HEK293 (cell line): ENCODE results near the gene MRPL41.

Source experiments
- HOXA7 ChIP-seq: sonication (generic); formaldehyde crosslinking; IDR thresholded peaks from 2 replicates; pipeline ENCODE4 v1.8.1; 2022; ENCODE audit warnings: missing genetic modification reagents, borderline replicate concordance
- IKZF3 ChIP-seq: fragments of 450-650 bp; IDR thresholded peaks from 2 replicates; pipeline ENCODE4 v1.5.0; 2018; ENCODE audit warnings: missing biosample characterization, mild to moderate bottlenecking, missing genetic modification characterization, moderate library complexity
- MEIS1 ChIP-seq: sonication (generic); formaldehyde crosslinking; IDR thresholded peaks from 2 replicates; pipeline ENCODE4 v1.8.1; 2022; ENCODE audit warnings: missing genetic modification reagents, mild to moderate bottlenecking, borderline replicate concordance
- SALL2 ChIP-seq: fragments of 450-650 bp; formaldehyde crosslinking; IDR thresholded peaks from 2 replicates; pipeline ENCODE4 v1.5.0; 2017; ENCODE audit warnings: missing biosample characterization, mild to moderate bottlenecking, missing genetic modification characterization, borderline replicate concordance
- ZBTB1 ChIP-seq: fragments of 450-650 bp; formaldehyde crosslinking; IDR thresholded peaks from 2 replicates; pipeline ENCODE4 v1.5.1; 2016; ENCODE audit warnings: missing biosample characterization, missing genetic modification characterization
- ZBTB8A ChIP-seq: fragments of 450-650 bp; formaldehyde crosslinking; IDR thresholded peaks from 2 replicates; pipeline ENCODE4 v1.5.1; 2016; ENCODE audit warnings: missing biosample characterization, missing genetic modification characterization
- ZEB2 ChIP-seq: fragments of 450-650 bp; formaldehyde crosslinking; IDR thresholded peaks from 2 replicates; pipeline ENCODE4 v1.5.1; 2016; ENCODE audit warnings: missing biosample characterization, missing genetic modification characterization
- ZNF202 ChIP-seq: fragments of 450-650 bp; formaldehyde crosslinking; IDR thresholded peaks from 2 replicates; pipeline ENCODE4 v1.5.1; 2016; ENCODE audit warnings: missing biosample characterization, missing genetic modification characterization, borderline replicate concordance
- ZNF23 ChIP-seq: fragments of 450-650 bp; formaldehyde crosslinking; IDR thresholded peaks from 2 replicates; pipeline ENCODE4 v1.5.1; 2016; ENCODE audit warnings: missing biosample characterization, missing genetic modification characterization, borderline replicate concordance
- ZNF24 ChIP-seq: fragments of 450-650 bp; formaldehyde crosslinking; IDR thresholded peaks from 2 replicates; pipeline ENCODE4 v1.5.1; 2016; ENCODE audit warnings: missing biosample characterization, missing genetic modification characterization
- ZNF274 ChIP-seq, 2 experiments: fragments of 200-500 bp in 1 of 2; fragments of 450-650 bp in 1 of 2; sonication (Bioruptor generic) in 1 of 2; formaldehyde crosslinking in 1 of 2; IDR thresholded peaks; 2 replicates each; pipeline versions ENCODE4 v1.5.1 to v1.6.1; 2014 to 2016; ENCODE audit warnings: borderline replicate concordance in 1 of 2, inconsistent platforms in 1 of 2, low read length in 1 of 2, missing biosample characterization in 1 of 2, missing genetic modification characterization in 1 of 2
- ZNF311 ChIP-seq: fragments of 450-650 bp; formaldehyde crosslinking; IDR thresholded peaks from 2 replicates; pipeline ENCODE4 v1.5.1; 2017; ENCODE audit warnings: missing biosample characterization, missing genetic modification characterization, borderline replicate concordance
- ZNF324 ChIP-seq: fragments of 450-650 bp; formaldehyde crosslinking; IDR thresholded peaks from 2 replicates; pipeline ENCODE4 v1.5.1; 2016; ENCODE audit warnings: missing biosample characterization, missing genetic modification characterization
- ZNF350 ChIP-seq: fragments of 450-650 bp; formaldehyde crosslinking; IDR thresholded peaks from 2 replicates; pipeline ENCODE4 v1.5.0; 2017; ENCODE audit warnings: missing biosample characterization, mild to moderate bottlenecking, missing genetic modification characterization
- ZNF521 ChIP-seq: fragments of 450-650 bp; formaldehyde crosslinking; IDR thresholded peaks from 2 replicates; pipeline ENCODE4 v1.5.1; 2017; ENCODE audit warnings: missing biosample characterization, mild to moderate bottlenecking, missing genetic modification characterization
- ZNF585B ChIP-seq: fragments of 450-650 bp; formaldehyde crosslinking; IDR thresholded peaks from 2 replicates; pipeline ENCODE4 v1.5.1; 2016; ENCODE audit warnings: missing biosample characterization, missing genetic modification characterization
- ZNF658 ChIP-seq: fragments of 450-650 bp; formaldehyde crosslinking; IDR thresholded peaks from 2 replicates; pipeline ENCODE4; 2016; ENCODE audit warnings: missing biosample characterization, missing genetic modification characterization
- ZNF660 ChIP-seq: fragments of 450-650 bp; IDR thresholded peaks from 2 replicates; pipeline ENCODE4 v1.5.1; 2018; ENCODE audit warnings: missing biosample characterization, mild to moderate bottlenecking, missing genetic modification characterization
- ZNF664 ChIP-seq: fragments of 450-650 bp; formaldehyde crosslinking; IDR thresholded peaks from 2 replicates; pipeline ENCODE4 v1.5.1; 2016; ENCODE audit warnings: missing biosample characterization, missing genetic modification characterization
- ZNF776 ChIP-seq: fragments of 450-650 bp; formaldehyde crosslinking; IDR thresholded peaks from 2 replicates; pipeline ENCODE4 v1.5.0; 2017; ENCODE audit warnings: missing biosample characterization, missing genetic modification characterization, borderline replicate concordance
- ZNF785 ChIP-seq: fragments of 450-650 bp; formaldehyde crosslinking; IDR thresholded peaks from 2 replicates; pipeline ENCODE4 v1.5.1; 2016; ENCODE audit warnings: missing biosample characterization, missing genetic modification characterization
- ZNF837 ChIP-seq: fragments of 450-650 bp; formaldehyde crosslinking; IDR thresholded peaks from 2 replicates; pipeline ENCODE4 v1.5.1; 2016; ENCODE audit warnings: missing biosample characterization, missing genetic modification characterization
- ZNF843 ChIP-seq: fragments of 450-650 bp; formaldehyde crosslinking; IDR thresholded peaks from 2 replicates; pipeline ENCODE4 v1.5.1; 2016; ENCODE audit warnings: missing biosample characterization, missing genetic modification characterization
- TF ChIP-seq, protein P1 (sequence below): fragments of 450-650 bp; formaldehyde crosslinking; IDR thresholded peaks from 2 replicates; pipeline ENCODE4 v1.5.1; 2017; ENCODE audit warnings: missing biosample characterization, mild to moderate bottlenecking, missing genetic modification characterization, moderate library complexity
- TF ChIP-seq, protein P2 (sequence below): fragments of 450-650 bp; formaldehyde crosslinking; IDR thresholded peaks from 2 replicates; pipeline ENCODE4 v1.5.1; 2016; ENCODE audit warnings: missing biosample characterization, missing genetic modification characterization
- TF ChIP-seq, protein P3 (sequence below): fragments of 450-650 bp; formaldehyde crosslinking; IDR thresholded peaks from 2 replicates; pipeline ENCODE4 v1.5.1; 2017; ENCODE audit warnings: missing biosample characterization, missing genetic modification characterization
- TF ChIP-seq, protein P4 (sequence below): fragments of 450-650 bp; IDR thresholded peaks from 2 replicates; pipeline ENCODE4 v1.5.1; 2018; ENCODE audit warnings: missing biosample characterization, missing genetic modification characterization
- TF ChIP-seq, protein P5 (sequence below): IDR thresholded peaks from 2 replicates; pipeline ENCODE4 v1.6.1; 2011; ENCODE audit warnings: mild to moderate bottlenecking, low read depth, low read length, borderline replicate concordance
- TF ChIP-seq, protein P6 (sequence below): fragments of 450-650 bp; formaldehyde crosslinking; IDR thresholded peaks from 2 replicates; pipeline ENCODE4 v1.5.1; 2016; ENCODE audit warnings: missing biosample characterization, missing genetic modification characterization
- TF ChIP-seq, protein P7 (sequence below): fragments of 450-650 bp; formaldehyde crosslinking; IDR thresholded peaks from 2 replicates; pipeline ENCODE4 v1.5.1; 2016; ENCODE audit warnings: missing biosample characterization, missing genetic modification characterization

MRPL41 gene

DNA sequence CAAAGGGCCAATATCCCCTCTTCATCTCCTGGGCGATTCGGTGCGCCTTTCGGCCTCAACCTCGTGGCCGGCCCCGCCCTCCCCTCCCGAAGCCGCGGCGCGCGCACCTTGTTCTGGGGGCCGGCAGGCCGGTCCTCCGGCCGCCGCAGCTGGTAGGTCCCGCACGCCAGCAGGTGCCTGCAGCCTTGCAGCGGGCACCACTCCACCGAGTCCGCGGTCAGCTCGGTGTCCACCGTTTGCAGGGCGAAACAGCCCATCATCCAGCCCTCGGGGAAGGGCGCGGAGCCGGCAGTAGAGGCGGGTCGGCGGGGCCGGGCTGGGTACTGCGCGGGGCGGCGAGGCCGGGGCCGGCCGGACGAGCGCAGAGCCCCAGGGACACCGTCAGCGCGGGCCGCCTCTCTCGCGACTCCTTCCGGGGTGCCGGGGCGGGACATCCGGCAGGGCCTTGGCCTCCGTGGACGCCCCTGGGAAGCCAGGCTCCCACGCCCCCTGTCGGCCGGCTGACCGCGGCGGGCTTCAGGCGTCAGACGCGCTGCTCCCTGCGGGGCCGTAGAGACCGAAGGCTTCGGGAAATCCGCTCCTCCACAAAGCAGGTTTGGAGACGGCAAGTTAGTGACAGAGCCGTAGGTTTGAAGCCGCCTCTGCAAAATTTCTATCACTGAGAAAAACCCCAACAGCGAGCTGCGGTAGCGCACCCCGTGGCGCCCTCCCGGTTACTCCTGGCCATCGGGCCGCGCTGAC lies 27.0 kb downstream of the MRPL41 start, which contains the start of gene DPH7 (continued):
- TF ChIP-seq ZNF202: no peak
- no peak for TF ChIP-seq ZNF664
- 0 out of 2 replicates have a peak, but pooled peaks have one; percentile 22 for TF ChIP-seq ZNF843 (tag by site-specific recombination)
- TF ChIP-seq ZNF274 (IDR thresholded peaks at IDR 0.05; ENCODE audit: low read length): no peak
- no peak for TF ChIP-seq ZNF274 (tag by site-specific recombination; IDR thresholded peaks at IDR 0.05; ENCODE audit: borderline replicate concordance)
- peak; percentile 24; the same call in 1 of the 2 replicates for TF ChIP-seq MEIS1
- TF ChIP-seq, protein P1, sequence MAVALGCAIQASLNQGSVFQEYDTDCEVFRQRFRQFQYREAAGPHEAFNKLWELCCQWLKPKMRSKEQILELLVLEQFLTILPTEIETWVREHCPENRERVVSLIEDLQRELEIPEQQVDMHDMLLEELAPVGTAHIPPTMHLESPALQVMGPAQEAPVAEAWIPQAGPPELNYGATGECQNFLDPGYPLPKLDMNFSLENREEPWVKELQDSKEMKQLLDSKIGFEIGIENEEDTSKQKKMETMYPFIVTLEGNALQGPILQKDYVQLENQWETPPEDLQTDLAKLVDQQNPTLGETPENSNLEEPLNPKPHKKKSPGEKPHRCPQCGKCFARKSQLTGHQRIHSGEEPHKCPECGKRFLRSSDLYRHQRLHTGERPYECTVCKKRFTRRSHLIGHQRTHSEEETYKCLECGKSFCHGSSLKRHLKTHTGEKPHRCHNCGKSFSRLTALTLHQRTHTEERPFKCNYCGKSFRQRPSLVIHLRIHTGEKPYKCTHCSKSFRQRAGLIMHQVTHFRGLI: no peak; the same call in 1 of the 2 replicates
- TF ChIP-seq ZBTB8A: peak; percentile 74
- peak; percentile 32 for TF ChIP-seq ZNF585B (tag by site-specific recombination)
- TF ChIP-seq ZBTB1: no peak
- 0 out of 2 replicates have a peak, but pooled peaks have one; percentile 50 for TF ChIP-seq ZNF785 (tag by site-specific recombination)
- no peak for TF ChIP-seq ZNF23
- TF ChIP-seq, protein P2, sequence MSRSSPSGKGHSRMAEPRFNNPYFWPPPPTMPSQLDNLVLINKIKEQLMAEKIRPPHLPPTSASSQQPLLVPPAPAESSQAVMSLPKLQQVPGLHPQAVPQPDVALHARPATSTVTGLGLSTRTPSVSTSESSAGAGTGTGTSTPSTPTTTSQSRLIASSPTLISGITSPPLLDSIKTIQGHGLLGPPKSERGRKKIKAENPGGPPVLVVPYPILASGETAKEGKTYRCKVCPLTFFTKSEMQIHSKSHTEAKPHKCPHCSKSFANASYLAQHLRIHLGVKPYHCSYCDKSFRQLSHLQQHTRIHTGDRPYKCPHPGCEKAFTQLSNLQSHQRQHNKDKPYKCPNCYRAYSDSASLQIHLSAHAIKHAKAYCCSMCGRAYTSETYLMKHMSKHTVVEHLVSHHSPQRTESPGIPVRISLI: no peak
- TF ChIP-seq, protein P3, sequence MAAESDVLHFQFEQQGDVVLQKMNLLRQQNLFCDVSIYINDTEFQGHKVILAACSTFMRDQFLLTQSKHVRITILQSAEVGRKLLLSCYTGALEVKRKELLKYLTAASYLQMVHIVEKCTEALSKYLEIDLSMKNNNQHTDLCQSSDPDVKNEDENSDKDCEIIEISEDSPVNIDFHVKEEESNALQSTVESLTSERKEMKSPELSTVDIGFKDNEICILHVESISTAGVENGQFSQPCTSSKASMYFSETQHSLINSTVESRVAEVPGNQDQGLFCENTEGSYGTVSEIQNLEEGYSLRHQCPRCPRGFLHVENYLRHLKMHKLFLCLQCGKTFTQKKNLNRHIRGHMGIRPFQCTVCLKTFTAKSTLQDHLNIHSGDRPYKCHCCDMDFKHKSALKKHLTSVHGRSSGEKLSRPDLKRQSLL (tag by site-specific recombination): no peak; the same call in 1 of the 2 replicates
- no peak for TF ChIP-seq ZEB2 (tag by site-specific recombination)
- no peak for TF ChIP-seq HOXA7 (CRISPR knock-in tag)
- TF ChIP-seq ZNF311 (tag by site-specific recombination): no peak
- TF ChIP-seq, protein P4, sequence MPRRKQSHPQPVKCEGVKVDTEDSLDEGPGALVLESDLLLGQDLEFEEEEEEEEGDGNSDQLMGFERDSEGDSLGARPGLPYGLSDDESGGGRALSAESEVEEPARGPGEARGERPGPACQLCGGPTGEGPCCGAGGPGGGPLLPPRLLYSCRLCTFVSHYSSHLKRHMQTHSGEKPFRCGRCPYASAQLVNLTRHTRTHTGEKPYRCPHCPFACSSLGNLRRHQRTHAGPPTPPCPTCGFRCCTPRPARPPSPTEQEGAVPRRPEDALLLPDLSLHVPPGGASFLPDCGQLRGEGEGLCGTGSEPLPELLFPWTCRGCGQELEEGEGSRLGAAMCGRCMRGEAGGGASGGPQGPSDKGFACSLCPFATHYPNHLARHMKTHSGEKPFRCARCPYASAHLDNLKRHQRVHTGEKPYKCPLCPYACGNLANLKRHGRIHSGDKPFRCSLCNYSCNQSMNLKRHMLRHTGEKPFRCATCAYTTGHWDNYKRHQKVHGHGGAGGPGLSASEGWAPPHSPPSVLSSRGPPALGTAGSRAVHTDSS (tag by site-specific recombination): no peak
- peak; percentile 98 for TF ChIP-seq ZNF660 (tag by site-specific recombination)
- TF ChIP-seq ZNF837 (tag by site-specific recombination): no peak
- no peak for TF ChIP-seq SALL2 (tag by site-specific recombination)
- TF ChIP-seq, protein P5, sequence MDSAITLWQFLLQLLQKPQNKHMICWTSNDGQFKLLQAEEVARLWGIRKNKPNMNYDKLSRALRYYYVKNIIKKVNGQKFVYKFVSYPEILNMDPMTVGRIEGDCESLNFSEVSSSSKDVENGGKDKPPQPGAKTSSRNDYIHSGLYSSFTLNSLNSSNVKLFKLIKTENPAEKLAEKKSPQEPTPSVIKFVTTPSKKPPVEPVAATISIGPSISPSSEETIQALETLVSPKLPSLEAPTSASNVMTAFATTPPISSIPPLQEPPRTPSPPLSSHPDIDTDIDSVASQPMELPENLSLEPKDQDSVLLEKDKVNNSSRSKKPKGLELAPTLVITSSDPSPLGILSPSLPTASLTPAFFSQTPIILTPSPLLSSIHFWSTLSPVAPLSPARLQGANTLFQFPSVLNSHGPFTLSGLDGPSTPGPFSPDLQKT: no peak
- no peak for TF ChIP-seq ZNF521
- TF ChIP-seq, protein P6, sequence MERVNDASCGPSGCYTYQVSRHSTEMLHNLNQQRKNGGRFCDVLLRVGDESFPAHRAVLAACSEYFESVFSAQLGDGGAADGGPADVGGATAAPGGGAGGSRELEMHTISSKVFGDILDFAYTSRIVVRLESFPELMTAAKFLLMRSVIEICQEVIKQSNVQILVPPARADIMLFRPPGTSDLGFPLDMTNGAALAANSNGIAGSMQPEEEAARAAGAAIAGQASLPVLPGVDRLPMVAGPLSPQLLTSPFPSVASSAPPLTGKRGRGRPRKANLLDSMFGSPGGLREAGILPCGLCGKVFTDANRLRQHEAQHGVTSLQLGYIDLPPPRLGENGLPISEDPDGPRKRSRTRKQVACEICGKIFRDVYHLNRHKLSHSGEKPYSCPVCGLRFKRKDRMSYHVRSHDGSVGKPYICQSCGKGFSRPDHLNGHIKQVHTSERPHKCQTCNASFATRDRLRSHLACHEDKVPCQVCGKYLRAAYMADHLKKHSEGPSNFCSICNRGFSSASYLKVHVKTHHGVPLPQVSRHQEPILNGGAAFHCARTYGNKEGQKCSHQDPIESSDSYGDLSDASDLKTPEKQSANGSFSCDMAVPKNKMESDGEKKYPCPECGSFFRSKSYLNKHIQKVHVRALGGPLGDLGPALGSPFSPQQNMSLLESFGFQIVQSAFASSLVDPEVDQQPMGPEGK (tag by site-specific recombination): peak; percentile 63
- TF ChIP-seq, protein P7, sequence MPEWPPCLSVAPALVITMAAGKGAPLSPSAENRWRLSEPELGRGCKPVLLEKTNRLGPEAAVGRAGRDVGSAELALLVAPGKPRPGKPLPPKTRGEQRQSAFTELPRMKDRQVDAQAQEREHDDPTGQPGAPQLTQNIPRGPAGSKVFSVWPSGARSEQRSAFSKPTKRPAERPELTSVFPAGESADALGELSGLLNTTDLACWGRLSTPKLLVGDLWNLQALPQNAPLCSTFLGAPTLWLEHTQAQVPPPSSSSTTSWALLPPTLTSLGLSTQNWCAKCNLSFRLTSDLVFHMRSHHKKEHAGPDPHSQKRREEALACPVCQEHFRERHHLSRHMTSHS (tag by site-specific recombination): no peak
- TF ChIP-seq ZNF24: no peak
- 0 out of 2 replicates have a peak, but pooled peaks have one; percentile 43 for TF ChIP-seq ZNF324 (tag by site-specific recombination)
- no peak for TF ChIP-seq ZNF350 (tag by site-specific recombination)
- TF ChIP-seq IKZF3 (tag by site-specific recombination): peak; percentile 57; the same call in 1 of the 2 replicates
- TF ChIP-seq ZNF776: no peak
- no peak for TF ChIP-seq ZNF658
